ENCODE results near the gene TOX3.

TOX3 gene

GRCh38 chr16:52547004-52547833 is at the start of gene TOX3:
TSS of gene TOX3 (minus strand) at chr16:52547143. CDS start at chr16:52546723, 420 bp downstream.
- DNase-seq, result no peak

GRCh38 chr16:52592778-52593177 is 45.8 kb upstream of the TOX3 start:
- no peak for DNase-seq

- no peak for DNase-seq
Measured at GRCh38 chr16:52591934-52592592, 45.1 kb upstream of the TOX3 start.

GRCh38 chr16:52591471-52591870 is 44.5 kb upstream of the TOX3 start:
- DNase-seq, result no peak

GRCh38 chr16:52586159-52586558 is 39.2 kb upstream of the TOX3 start:
- no peak for DNase-seq

GRCh38 chr16:52584354-52585320 is 37.7 kb upstream of the TOX3 start:
- DNase-seq, result no peak

GRCh38 chr16:52581530-52581929 is 34.6 kb upstream of the TOX3 start:
- DNase-seq, result no peak

- DNase-seq, result no peak
Measured at GRCh38 chr16:52580488-52580887, 33.5 kb upstream of the TOX3 start.

GRCh38 chr16:52578829-52579498 is 32.0 kb upstream of the TOX3 start:
- DNase-seq, result no peak

GRCh38 chr16:52578007-52578828 is 31.3 kb upstream of the TOX3 start:
- DNase-seq, result no peak

GRCh38 chr16:52577130-52577706 is 30.3 kb upstream of the TOX3 start:
- no peak for DNase-seq

GRCh38 chr16:52573365-52574299 is 26.7 kb upstream of the TOX3 start:
- DNase-seq, result no peak

GRCh38 chr16:52572656-52573055 is 25.7 kb upstream of the TOX3 start:
- DNase-seq, result no peak

GRCh38 chr16:52570495-52571091 is 23.6 kb upstream of the TOX3 start:
- DNase-seq, result no peak

- no peak for DNase-seq
Measured at GRCh38 chr16:52569701-52570100, 22.8 kb upstream of the TOX3 start.

- DNase-seq, result no peak
Measured at GRCh38 chr16:52568983-52569690, 22.2 kb upstream of the TOX3 start.

- no peak for DNase-seq
Measured at GRCh38 chr16:52568495-52568894, 21.6 kb upstream of the TOX3 start.

- no peak for DNase-seq
Measured at GRCh38 chr16:52567193-52567592, 20.2 kb upstream of the TOX3 start.
